ENCODE measurements around the gene UIMC1.

UIMC1 gene

GRCh38 chr5:176869501-176870109, 137.0 kb downstream of the UIMC1 start:
- no peak for DNase-seq (ENCODE audit: low spot score)

GRCh38 chr5:176868731-176869130, 137.8 kb downstream of the UIMC1 start:
- no peak for DNase-seq (ENCODE audit: low spot score)

GRCh38 chr5:176868126-176868525, 138.5 kb downstream of the UIMC1 start:
- DNase-seq (ENCODE audit: low spot score) = no peak

- no peak for DNase-seq (ENCODE audit: low spot score)
Measured at GRCh38 chr5:176866707-176867310, 139.8 kb downstream of the UIMC1 start.

GRCh38 chr5:176865964-176866363, 140.6 kb downstream of the UIMC1 start:
- no peak for DNase-seq (ENCODE audit: low spot score)

GRCh38 chr5:176864755-176865154, 141.8 kb downstream of the UIMC1 start:
- no peak for DNase-seq (ENCODE audit: low spot score)

- no peak for DNase-seq (ENCODE audit: low spot score)
Measured at GRCh38 chr5:176863765-176864098, 142.8 kb downstream of the UIMC1 start.

GRCh38 chr5:176863041-176863764, 143.4 kb downstream of the UIMC1 start:
- DNase-seq (ENCODE audit: low spot score) = no peak

GRCh38 chr5:176862330-176862995, 144.1 kb downstream of the UIMC1 start:
- no peak for DNase-seq (ENCODE audit: low spot score)

GRCh38 chr5:176861276-176861675, 145.3 kb downstream of the UIMC1 start:
- no peak for DNase-seq (ENCODE audit: low spot score)

- no peak for DNase-seq (ENCODE audit: low spot score)
Measured at GRCh38 chr5:176860381-176860780, 146.2 kb downstream of the UIMC1 start.

GRCh38 chr5:176859916-176860315, 146.7 kb downstream of the UIMC1 start:
- no peak for DNase-seq (ENCODE audit: low spot score)

GRCh38 chr5:176857894-176858273, 148.7 kb downstream of the UIMC1 start:
- DNase-seq (ENCODE audit: low spot score) = no peak

GRCh38 chr5:176857216-176857893, 149.2 kb downstream of the UIMC1 start:
- DNase-seq (ENCODE audit: low spot score) = no peak

GRCh38 chr5:176856746-176857145, 149.8 kb downstream of the UIMC1 start:
- no peak for DNase-seq (ENCODE audit: low spot score)

- no peak for DNase-seq (ENCODE audit: low spot score)
Measured at GRCh38 chr5:176855598-176855997, 151.0 kb downstream of the UIMC1 start.

Measured in COLO829 (cell line).